Osteoblast (primary cell): Measurements from ENCODE around the gene INPP5A. TPM values are rescaled to one million over a fixed set of nuclear protein-coding genes. Genes with fewer than 3 reads are reported as not detected.

Experiments
- DNase-seq: peaks from one replicate; pipeline ENCODE4 v3.0.0; 2011; ENCODE audit warnings: low spot score, mixed read lengths; ENCODE audit not compliant: insufficient read length; ENCODE audit errors: missing footprints
- H2AFZ ChIP-seq: 2 replicates; pipeline ENCODE4 v1.6.0; 2011; ENCODE audit warnings: mild to moderate bottlenecking, low read length
- H3K27ac ChIP-seq: 2 replicates; pipeline ENCODE4 v1.5.1; 2011; ENCODE audit warnings: mild to moderate bottlenecking, low read depth, low read length, moderate library complexity
- H3K27me3 ChIP-seq: 2 replicates; pipeline ENCODE4 v1.6.0; 2012; ENCODE audit warnings: mild to moderate bottlenecking, control low read depth, inconsistent platforms, low read length, moderate library complexity; ENCODE audit not compliant: insufficient read depth
- H3K36me3 ChIP-seq: 2 replicates; pipeline ENCODE4 v1.5.1; 2011; ENCODE audit warnings: mild to moderate bottlenecking, low read length, control low read depth, moderate library complexity; ENCODE audit not compliant: insufficient read depth
- H3K4me1 ChIP-seq: 2 replicates; pipeline ENCODE4 v1.5.1; 2011; ENCODE audit warnings: mild to moderate bottlenecking, low read length, control low read depth, moderate library complexity; ENCODE audit not compliant: insufficient read depth
- H3K4me2 ChIP-seq: 2 replicates; pipeline ENCODE4 v1.6.0; 2011; ENCODE audit warnings: mild to moderate bottlenecking, low read length; ENCODE audit not compliant: insufficient read depth
- H3K4me3 ChIP-seq: fragments of 200-600 bp; sonication (generic); 3 replicates; pipeline ENCODE4 v1.5.1; 2012; ENCODE audit warnings: mild to moderate bottlenecking, low read length, inconsistent platforms; ENCODE audit not compliant: insufficient read depth
- H3K79me2 ChIP-seq: 2 replicates; pipeline ENCODE4 v1.6.0; 2012; ENCODE audit warnings: mild to moderate bottlenecking, low read length, control low read depth, inconsistent platforms; ENCODE audit not compliant: insufficient read depth
- H3K9me3 ChIP-seq: 2 replicates; pipeline ENCODE4 v1.5.1; 2011; ENCODE audit warnings: low read depth, low read length, control low read depth
- H4K20me1 ChIP-seq: 2 replicates; pipeline ENCODE4 v1.6.0; 2012; ENCODE audit warnings: mild to moderate bottlenecking, low read length, control low read depth; ENCODE audit not compliant: insufficient read depth
- total RNA-seq: library from RNA; depleted of rRNA; stranded (reverse); fragments of >200 nt; gene quantifications from 2 replicates; pipeline ENCODE4 v1.2.3, GENCODE V29; 2012
- TF ChIP-seq, protein P1 (sequence below): IDR thresholded peaks from 2 replicates; pipeline ENCODE4 v1.5.1; 2011; ENCODE audit warnings: mild to moderate bottlenecking, low read depth, low read length, moderate library complexity; ENCODE audit errors: extremely low read depth

INPP5A gene
- total RNA-seq, 1 donor, result 22.8 TPM

DNA sequence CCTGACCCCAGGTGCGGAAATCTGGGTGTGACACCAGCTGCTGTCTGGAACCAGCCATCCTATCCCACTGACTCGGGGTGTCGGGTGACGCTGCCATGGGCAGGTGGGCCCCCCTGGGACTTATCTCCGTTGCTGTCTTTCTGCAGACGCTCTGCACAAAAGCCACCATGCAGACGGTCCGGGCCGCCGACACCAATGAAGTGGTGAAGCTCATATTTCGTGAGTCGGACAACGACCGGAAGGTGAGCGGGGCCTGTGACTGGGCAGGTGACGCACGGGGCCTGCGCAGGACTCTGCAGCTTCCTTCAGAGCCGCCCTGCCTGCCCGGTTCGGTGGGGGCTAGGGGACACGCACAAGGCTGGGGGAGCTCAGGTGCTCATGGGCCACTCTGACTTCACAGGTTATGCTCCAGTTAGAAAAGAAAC is 211.8 kb downstream of the INPP5A start:
- no peak overlapping the region for H3K4me2 ChIP-seq
- H3K36me3 ChIP-seq, result no peaks in the 10 kb centered on the region
- H3K4me1 ChIP-seq, result no peaks in the 10 kb centered on the region
- no peak for DNase-seq
- H3K27me3 ChIP-seq, result no peaks in the 10 kb centered on the region
- H3K79me2 ChIP-seq, result no peaks in the 10 kb centered on the region
- TF ChIP-seq, protein P1, sequence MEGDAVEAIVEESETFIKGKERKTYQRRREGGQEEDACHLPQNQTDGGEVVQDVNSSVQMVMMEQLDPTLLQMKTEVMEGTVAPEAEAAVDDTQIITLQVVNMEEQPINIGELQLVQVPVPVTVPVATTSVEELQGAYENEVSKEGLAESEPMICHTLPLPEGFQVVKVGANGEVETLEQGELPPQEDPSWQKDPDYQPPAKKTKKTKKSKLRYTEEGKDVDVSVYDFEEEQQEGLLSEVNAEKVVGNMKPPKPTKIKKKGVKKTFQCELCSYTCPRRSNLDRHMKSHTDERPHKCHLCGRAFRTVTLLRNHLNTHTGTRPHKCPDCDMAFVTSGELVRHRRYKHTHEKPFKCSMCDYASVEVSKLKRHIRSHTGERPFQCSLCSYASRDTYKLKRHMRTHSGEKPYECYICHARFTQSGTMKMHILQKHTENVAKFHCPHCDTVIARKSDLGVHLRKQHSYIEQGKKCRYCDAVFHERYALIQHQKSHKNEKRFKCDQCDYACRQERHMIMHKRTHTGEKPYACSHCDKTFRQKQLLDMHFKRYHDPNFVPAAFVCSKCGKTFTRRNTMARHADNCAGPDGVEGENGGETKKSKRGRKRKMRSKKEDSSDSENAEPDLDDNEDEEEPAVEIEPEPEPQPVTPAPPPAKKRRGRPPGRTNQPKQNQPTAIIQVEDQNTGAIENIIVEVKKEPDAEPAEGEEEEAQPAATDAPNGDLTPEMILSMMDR, result no peak
- H3K9me3 ChIP-seq, result no peaks in the 10 kb centered on the region
- no peaks in the 10 kb centered on the region for H4K20me1 ChIP-seq
- H3K27ac ChIP-seq, result no peak overlapping the region
- H3K4me3 ChIP-seq, result no peak overlapping the region
- no peak overlapping the region for H2AFZ ChIP-seq

GRCh38 chr10:132750936-132751335 is 213.3 kb downstream of the INPP5A start:
- Histone ChIP-seq H4K20me1 (no peaks in the 10 kb centered on the region), H3K27me3 (no peaks in the 10 kb centered on the region), H3K9me3 (no peaks in the 10 kb centered on the region), H3K4me1 (no peaks in the 10 kb centered on the region), H3K36me3 (no peaks in the 10 kb centered on the region), H3K79me2 (no peaks in the 10 kb centered on the region), H2AFZ (no peak overlapping the region), H3K4me3 (no peak overlapping the region), H3K4me2 (no peak overlapping the region), H3K27ac (no peak overlapping the region)
- DNase-seq, result no peak
- TF ChIP-seq, protein P1, result no peak

DNA sequence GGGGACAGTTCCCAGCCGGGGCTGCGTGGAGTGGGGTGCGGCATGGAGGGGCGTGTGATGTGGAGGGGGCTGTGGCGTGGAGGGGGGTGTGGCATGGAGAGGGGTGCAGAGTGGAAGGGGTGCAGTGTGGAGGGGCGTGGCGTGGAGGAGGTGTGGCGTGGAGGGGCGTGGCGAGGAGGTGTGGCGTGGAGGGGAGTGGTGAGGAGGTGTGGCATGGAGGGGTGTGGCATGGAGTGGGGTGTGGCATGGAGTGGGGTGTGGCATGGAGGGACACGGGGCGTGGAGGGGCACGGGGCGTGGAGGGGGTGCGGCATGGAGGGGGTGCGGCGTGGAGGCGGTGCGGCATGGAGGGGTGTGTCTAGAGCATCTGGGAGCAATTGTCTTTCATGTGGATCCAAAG is 214.8 kb downstream of the INPP5A start:
- DNase-seq, result no peak
- Histone ChIP-seq H4K20me1 (no peaks in the 10 kb centered on the region), H2AFZ (no peak overlapping the region), H3K27ac (no peak overlapping the region), H3K4me3 (no peak overlapping the region), H3K9me3 (no peaks in the 10 kb centered on the region), H3K79me2 (no peaks in the 10 kb centered on the region), H3K36me3 (no peaks in the 10 kb centered on the region), H3K4me1 (no peaks in the 10 kb centered on the region), H3K4me2 (no peak overlapping the region), H3K27me3 (no peaks in the 10 kb centered on the region)
- TF ChIP-seq, protein P1, result no peak

- no peaks in the 10 kb centered on the region for H3K9me3 ChIP-seq
- H3K27me3 ChIP-seq, result no peaks in the 10 kb centered on the region
- H3K27ac ChIP-seq, result no peak overlapping the region
- H2AFZ ChIP-seq, result no peak overlapping the region
- H3K79me2 ChIP-seq, result no peaks in the 10 kb centered on the region
- no peak overlapping the region for H3K4me2 ChIP-seq
- no peaks in the 10 kb centered on the region for H3K36me3 ChIP-seq
- no peaks in the 10 kb centered on the region for H4K20me1 ChIP-seq
- TF ChIP-seq, protein P1, result no peak
- H3K4me1 ChIP-seq, result no peaks in the 10 kb centered on the region
- no peak overlapping the region for H3K4me3 ChIP-seq
- no peak for DNase-seq
Measured at GRCh38 chr10:132752961-132753360, 215.4 kb downstream of the INPP5A start.
